ENCODE data around the gene RNF208.

Gene RNF208

GRCh38 chr9:137211532-137211931 lies 10.5 kb downstream of the RNF208 start:
- no peak for FAIRE-seq

GRCh38 chr9:137206602-137207001 lies 15.4 kb downstream of the RNF208 start:
- FAIRE-seq = no peak

- no peak for FAIRE-seq
Observed at GRCh38 chr9:137205126-137206069, 16.6 kb downstream of the RNF208 start, which contains the start of the genes NDOR1 and TMEM203. NDOR1 (plus strand) TSS chr9:137205700; CDS start chr9:137205778, 78 bp downstream. TMEM203 (minus strand) TSS chr9:137205648; CDS start chr9:137205414, 234 bp downstream.

GRCh38 chr9:137204731-137205125 lies 17.3 kb downstream of the RNF208 start:
- FAIRE-seq = no peak

- FAIRE-seq = no peak
Observed at GRCh38 chr9:137202966-137203365, 19.1 kb downstream of the RNF208 start.

GRCh38 chr9:137201205-137201868 lies 20.7 kb downstream of the RNF208 start:
- no peak for FAIRE-seq

GRCh38 chr9:137200311-137201204 lies 21.5 kb downstream of the RNF208 start, which contains the start of gene TPRN:
TPRN (minus strand) TSS chr9:137200741; CDS start chr9:137200711, 30 bp downstream.
- FAIRE-seq = peak; percentile 41

GRCh38 chr9:137199411-137200121 lies 22.5 kb downstream of the RNF208 start:
- FAIRE-seq = no peak

- no peak for FAIRE-seq
Observed at GRCh38 chr9:137198902-137199283, 23.1 kb downstream of the RNF208 start.

- no peak for FAIRE-seq
Observed at GRCh38 chr9:137198051-137198901, 23.8 kb downstream of the RNF208 start.

GRCh38 chr9:137195525-137196220 lies 26.4 kb downstream of the RNF208 start:
- FAIRE-seq = no peak

- no peak for FAIRE-seq
Observed at GRCh38 chr9:137194909-137195308, 27.1 kb downstream of the RNF208 start.

GRCh38 chr9:137194388-137194787 lies 27.7 kb downstream of the RNF208 start:
- FAIRE-seq = no peak

- no peak for FAIRE-seq
Observed at GRCh38 chr9:137193771-137194170, 28.3 kb downstream of the RNF208 start.

- FAIRE-seq = no peak
Observed at GRCh38 chr9:137192859-137193258, 29.2 kb downstream of the RNF208 start.

GRCh38 chr9:137192448-137192780 lies 29.6 kb downstream of the RNF208 start:
- FAIRE-seq = no peak

- FAIRE-seq = no peak
Observed at GRCh38 chr9:137191691-137192447, 30.2 kb downstream of the RNF208 start.

GRCh38 chr9:137191245-137191644 lies 30.8 kb downstream of the RNF208 start:
- no peak for FAIRE-seq

- no peak for FAIRE-seq
Observed at GRCh38 chr9:137190315-137190856, 31.7 kb downstream of the RNF208 start.

Measured in colon (tissue), 2 donors.